Stimulated activated CD8-positive, alpha-beta memory T cell treated with anti-CD3 and anti-CD28 coated beads, Interleukin-7, amount 100 ng/mL, for 24 hours (primary cell): ENCODE data around the gene FXR1.
"Not testable (repeated sequence)": the region's sequence is repeated elsewhere in the genome, so short reads cannot be mapped to it uniquely, and the experiment has no call there.

Experiments used
- DNase-seq: peaks from one replicate; pipeline ENCODE4 v3.0.0-alpha.2; 2020; ENCODE audit warnings: low read depth

The FXR1 gene

GRCh38 chr3:180934638-180935037, 22.2 kb downstream of the FXR1 start:
- no peak for DNase-seq

GRCh38 chr3:180940826-180941225, 28.4 kb downstream of the FXR1 start:
- DNase-seq, result no peak

GRCh38 chr3:180947761-180948390, 35.4 kb downstream of the FXR1 start:
- no peak for DNase-seq

- DNase-seq, result no peak
Measured at GRCh38 chr3:180959691-180960090, 47.2 kb downstream of the FXR1 start.

- DNase-seq, result no peak
Measured at GRCh38 chr3:180961087-180961486, 48.6 kb downstream of the FXR1 start.

- no peak for DNase-seq
Measured at GRCh38 chr3:180961552-180961951, 49.1 kb downstream of the FXR1 start.

- no peak for DNase-seq
Measured at GRCh38 chr3:180962530-180962929, 50.1 kb downstream of the FXR1 start.

GRCh38 chr3:180970931-180971330, 58.5 kb downstream of the FXR1 start:
- no peak for DNase-seq

GRCh38 chr3:180973543-180973942, 61.1 kb downstream of the FXR1 start:
- no peak for DNase-seq

GRCh38 chr3:180974286-180974685, 61.8 kb downstream of the FXR1 start:
- no peak for DNase-seq

- no peak for DNase-seq
Measured at GRCh38 chr3:180977498-180977897, 65.0 kb downstream of the FXR1 start.

GRCh38 chr3:180979961-180980360, 67.5 kb downstream of the FXR1 start:
- DNase-seq, result no peak

GRCh38 chr3:180980611-180981010, 68.1 kb downstream of the FXR1 start:
- no peak for DNase-seq

GRCh38 chr3:180981912-180982311, 69.4 kb downstream of the FXR1 start:
- DNase-seq, result no peak

GRCh38 chr3:180983136-180983535, 70.7 kb downstream of the FXR1 start:
- DNase-seq, result no peak

GRCh38 chr3:180986366-180986765, 73.9 kb downstream of the FXR1 start:
- DNase-seq, result not testable (repeated sequence)

- no peak for DNase-seq
Measured at GRCh38 chr3:180987344-180987743, 74.9 kb downstream of the FXR1 start.

- DNase-seq, result peak; percentile 74
Measured at GRCh38 chr3:180989291-180990163, 77.1 kb downstream of the FXR1 start, which contains the start of gene DNAJC19. TSS of gene DNAJC19 (minus strand) at chr3:180989736. CDS start at chr3:180989602, 134 bp downstream.

GRCh38 chr3:180990505-180990904, 78.0 kb downstream of the FXR1 start:
- DNase-seq, result no peak

- DNase-seq, result no peak
Measured at GRCh38 chr3:180996415-180996932, 84.0 kb downstream of the FXR1 start.

GRCh38 chr3:181002331-181002730, 89.9 kb downstream of the FXR1 start:
- not testable (repeated sequence) for DNase-seq

- not testable (repeated sequence) for DNase-seq
Measured at GRCh38 chr3:181003469-181003868, 91.0 kb downstream of the FXR1 start.

- DNase-seq, result no peak
Measured at GRCh38 chr3:181006541-181006940, 94.1 kb downstream of the FXR1 start.
